ENCODE data around the gene RGS5.

Gene RGS5

GRCh38 chr1:163142152-163142551 is 60.6 kb downstream of the RGS5 start:
- POLR2A ChIA-PET: no interaction called here
- DNase-seq (ENCODE audit: extremely low spot score): no peak

GRCh38 chr1:163141556-163141955 is 61.2 kb downstream of the RGS5 start:
- POLR2A ChIA-PET: no interaction called here
- no peak for DNase-seq (ENCODE audit: extremely low spot score)
- TF ChIP-seq NFRKB (IDR thresholded peaks at IDR 0.05) (no peak), SP1 (IDR thresholded peaks at IDR 0.05) (no peak), PKNOX1 (IDR thresholded peaks at IDR 0.05) (no peak), SUZ12 (IDR thresholded peaks at IDR 0.05) (no peak), ELF4 (IDR thresholded peaks at IDR 0.05) (no peak), HDGF (IDR thresholded peaks at IDR 0.05; ENCODE audit: borderline replicate concordance) (no peak)
- CTCF ChIA-PET: no interaction called here

More at GRCh38 chr1:163142152-163142551, 60.6 kb downstream of the RGS5 start:
- TF ChIP-seq ZNF384 (IDR thresholded peaks at IDR 0.05) (no peak), ELF4 (IDR thresholded peaks at IDR 0.05) (no peak), NFRKB (IDR thresholded peaks at IDR 0.05) (no peak), CTBP1 (IDR thresholded peaks at IDR 0.05; ENCODE audit: borderline replicate concordance) (no peak), PKNOX1 (IDR thresholded peaks at IDR 0.05) (no peak), TARDBP (IDR thresholded peaks at IDR 0.05) (no peak), SP1 (IDR thresholded peaks at IDR 0.05) (no peak), L3MBTL2 (conservative IDR thresholded peaks at IDR 0.05) (no peak), BHLHE40 (IDR thresholded peaks at IDR 0.05; ENCODE audit: borderline replicate concordance) (no peak), FOXA1 (IDR thresholded peaks at IDR 0.05) (no peak), FOXK2 (IDR thresholded peaks at IDR 0.05) (no peak), HDGF (IDR thresholded peaks at IDR 0.05; ENCODE audit: borderline replicate concordance) (no peak), LEF1 (IDR thresholded peaks at IDR 0.05; ENCODE audit: borderline replicate concordance) (no peak), FOXM1 (IDR thresholded peaks at IDR 0.05; ENCODE audit: borderline replicate concordance) (no peak)
- CTCF ChIA-PET: no interaction called here

- no peak for DNase-seq (ENCODE audit: extremely low spot score)
- CTCF ChIA-PET: no interaction called here
- no peak for TF ChIP-seq HDGF (IDR thresholded peaks at IDR 0.05; ENCODE audit: borderline replicate concordance)
- no peak for TF ChIP-seq PKNOX1 (IDR thresholded peaks at IDR 0.05)
- TF ChIP-seq CTBP1 (IDR thresholded peaks at IDR 0.05; ENCODE audit: borderline replicate concordance): no peak
- TF ChIP-seq SUZ12 (IDR thresholded peaks at IDR 0.05): no peak
- TF ChIP-seq LEF1 (IDR thresholded peaks at IDR 0.05; ENCODE audit: borderline replicate concordance): no peak
- no peak for TF ChIP-seq FOXA1 (IDR thresholded peaks at IDR 0.05)
- no peak for TF ChIP-seq TARDBP (IDR thresholded peaks at IDR 0.05)
- no peak for TF ChIP-seq ZNF384 (IDR thresholded peaks at IDR 0.05)
- TF ChIP-seq BHLHE40 (IDR thresholded peaks at IDR 0.05; ENCODE audit: borderline replicate concordance): no peak
- no peak for TF ChIP-seq FOXM1 (IDR thresholded peaks at IDR 0.05; ENCODE audit: borderline replicate concordance)
- POLR2A ChIA-PET: no interaction called here
Measured at GRCh38 chr1:163137556-163138265, 65.0 kb downstream of the RGS5 start.

GRCh38 chr1:163131981-163132380 is 70.7 kb downstream of the RGS5 start:
- POLR2A ChIA-PET: no interaction called here
- CTCF ChIA-PET: no interaction called here
- no peak for DNase-seq (ENCODE audit: extremely low spot score)
- TF ChIP-seq SUZ12 (IDR thresholded peaks at IDR 0.05) (no peak), NFRKB (IDR thresholded peaks at IDR 0.05) (no peak), ARNT (IDR thresholded peaks at IDR 0.05) (no peak), HDGF (IDR thresholded peaks at IDR 0.05; ENCODE audit: borderline replicate concordance) (no peak), PKNOX1 (IDR thresholded peaks at IDR 0.05) (no peak), FOXM1 (IDR thresholded peaks at IDR 0.05; ENCODE audit: borderline replicate concordance) (no peak), ELF4 (IDR thresholded peaks at IDR 0.05) (no peak), TARDBP (IDR thresholded peaks at IDR 0.05) (no peak), CTBP1 (IDR thresholded peaks at IDR 0.05; ENCODE audit: borderline replicate concordance) (no peak), SP1 (IDR thresholded peaks at IDR 0.05) (no peak), L3MBTL2 (conservative IDR thresholded peaks at IDR 0.05) (no peak), FOXA1 (IDR thresholded peaks at IDR 0.05) (no peak), BHLHE40 (IDR thresholded peaks at IDR 0.05; ENCODE audit: borderline replicate concordance) (no peak), LEF1 (IDR thresholded peaks at IDR 0.05; ENCODE audit: borderline replicate concordance) (no peak), FOXK2 (IDR thresholded peaks at IDR 0.05) (no peak), ZNF384 (IDR thresholded peaks at IDR 0.05) (no peak)

- ChIA-PET POLR2A (no interaction called here), CTCF (no interaction called here)
- no peak for TF ChIP-seq CTBP1 (IDR thresholded peaks at IDR 0.05; ENCODE audit: borderline replicate concordance)
- no peak for TF ChIP-seq SP1 (IDR thresholded peaks at IDR 0.05)
- TF ChIP-seq PKNOX1 (IDR thresholded peaks at IDR 0.05): no peak
- no peak for TF ChIP-seq L3MBTL2 (conservative IDR thresholded peaks at IDR 0.05)
- no peak for TF ChIP-seq NFRKB (IDR thresholded peaks at IDR 0.05)
- no peak for TF ChIP-seq FOXM1 (IDR thresholded peaks at IDR 0.05; ENCODE audit: borderline replicate concordance)
- TF ChIP-seq ZNF384 (IDR thresholded peaks at IDR 0.05): no peak
- TF ChIP-seq ARNT (IDR thresholded peaks at IDR 0.05): no peak
- no peak for DNase-seq (ENCODE audit: extremely low spot score)
Measured at GRCh38 chr1:163130225-163130856, 72.4 kb downstream of the RGS5 start.

All from HEK293T (cell line).